Peyer's patch (tissue), 4 donors: Measurements from ENCODE around the gene TCHHL1.

Experiments
- POLR2A ChIP-seq, 2 donors: fragments of 450-650 bp; IDR thresholded peaks; one replicate each; pipeline ENCODE4 v1.5.1; 2017; ENCODE audit warnings: antibody characterized with exemption in 2 of 2, mild to moderate bottlenecking in 2 of 2, moderate library complexity in 2 of 2
- TF ChIP-seq, protein P1 (sequence below), 6 experiments: fragments of 450-650 bp in 4 of 6; fragments of 200-600 bp in 2 of 6; sonication (generic) in 1 of 6; IDR thresholded peaks; one replicate each; pipeline ENCODE4 v1.5.1; 2017 to 2019; ENCODE audit warnings: antibody characterized with exemption in 6 of 6, mild to moderate bottlenecking in 3 of 6, moderate library complexity in 1 of 6

DNA sequence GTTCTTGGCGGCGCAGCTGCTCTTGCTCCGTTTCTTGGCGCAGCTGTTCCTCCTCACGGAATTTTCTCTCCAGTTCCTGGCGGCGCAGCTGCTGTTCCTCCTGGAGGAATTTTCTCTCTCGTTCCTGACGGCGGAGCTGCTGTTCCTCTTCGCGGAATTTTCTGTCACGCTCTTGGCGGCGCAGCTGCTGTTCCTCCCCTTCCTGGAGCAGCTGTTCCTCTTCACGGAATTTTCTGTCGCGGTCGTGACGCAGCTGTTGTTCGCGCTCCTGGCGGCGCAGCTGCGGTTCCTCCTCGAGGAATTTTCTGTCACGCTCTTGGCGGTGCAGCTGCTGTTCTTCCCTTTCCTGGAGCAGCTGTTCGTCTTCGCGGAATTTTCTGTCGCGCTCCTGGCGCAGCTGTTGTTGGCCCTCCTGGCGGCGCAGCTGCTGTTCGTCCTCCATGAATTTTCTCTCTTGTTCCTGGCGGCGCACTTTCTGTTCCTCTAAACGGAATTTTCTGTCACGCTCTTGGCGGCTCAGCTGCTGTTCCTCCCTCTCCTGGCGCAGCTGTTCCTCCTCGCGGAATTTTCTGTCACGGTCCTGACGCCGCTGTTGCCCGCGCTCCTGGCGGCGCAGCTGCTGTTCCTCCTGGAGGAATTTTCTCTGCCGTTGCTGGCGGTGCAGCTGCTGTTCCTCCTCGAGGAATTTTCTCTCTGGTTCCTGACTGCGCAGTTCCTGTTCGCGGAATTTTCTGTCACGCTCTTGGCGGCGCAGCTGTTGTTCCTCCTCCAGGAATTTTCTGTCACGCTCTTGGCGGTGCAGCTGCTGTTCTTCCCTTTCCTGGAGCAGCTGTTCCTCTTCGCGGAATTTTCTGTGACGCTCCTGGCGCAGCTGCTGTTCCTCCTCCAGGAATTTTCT lies 19.4 kb upstream of the TCHHL1 start:
- TF ChIP-seq, protein P1, sequence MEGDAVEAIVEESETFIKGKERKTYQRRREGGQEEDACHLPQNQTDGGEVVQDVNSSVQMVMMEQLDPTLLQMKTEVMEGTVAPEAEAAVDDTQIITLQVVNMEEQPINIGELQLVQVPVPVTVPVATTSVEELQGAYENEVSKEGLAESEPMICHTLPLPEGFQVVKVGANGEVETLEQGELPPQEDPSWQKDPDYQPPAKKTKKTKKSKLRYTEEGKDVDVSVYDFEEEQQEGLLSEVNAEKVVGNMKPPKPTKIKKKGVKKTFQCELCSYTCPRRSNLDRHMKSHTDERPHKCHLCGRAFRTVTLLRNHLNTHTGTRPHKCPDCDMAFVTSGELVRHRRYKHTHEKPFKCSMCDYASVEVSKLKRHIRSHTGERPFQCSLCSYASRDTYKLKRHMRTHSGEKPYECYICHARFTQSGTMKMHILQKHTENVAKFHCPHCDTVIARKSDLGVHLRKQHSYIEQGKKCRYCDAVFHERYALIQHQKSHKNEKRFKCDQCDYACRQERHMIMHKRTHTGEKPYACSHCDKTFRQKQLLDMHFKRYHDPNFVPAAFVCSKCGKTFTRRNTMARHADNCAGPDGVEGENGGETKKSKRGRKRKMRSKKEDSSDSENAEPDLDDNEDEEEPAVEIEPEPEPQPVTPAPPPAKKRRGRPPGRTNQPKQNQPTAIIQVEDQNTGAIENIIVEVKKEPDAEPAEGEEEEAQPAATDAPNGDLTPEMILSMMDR (IDR thresholded peaks at IDR 0.05): no peak
- TF ChIP-seq POLR2A (IDR thresholded peaks at IDR 0.05): no peak
